Right cardiac atrium (tissue), 5 donors: Measurements from ENCODE around the gene SERPINF2. TPM values are rescaled to one million over a fixed set of nuclear protein-coding genes. Genes with fewer than 3 reads are reported as not detected.
A peak's percentile ranks its signal among the peaks of the same experiment; 100 is the strongest.
"Not testable (repeated sequence)": the region's sequence is repeated elsewhere in the genome, so short reads cannot be mapped to it uniquely, and the experiment has no call there.

Source experiments
- ATAC-seq, 2 donors: fragments of 200-7000 bp; cut with Tn5 transposase; one replicate each; pipeline versions ENCODE4 v1.8.0 to v1.9.1; 2020; ENCODE audit warnings: moderate library complexity in 2 of 2, mild to moderate bottlenecking in 1 of 2
- DNase-seq, 3 donors: peaks; one replicate each; pipeline ENCODE4 v3.0.0-alpha.2; 2020
- H3K27ac ChIP-seq: one replicate; pipeline ENCODE4 v1.5.1; 2013; ENCODE audit warnings: mild to moderate bottlenecking, low read length, control low read depth, moderate library complexity
- H3K27me3 ChIP-seq: one replicate; pipeline ENCODE4 v1.6.1; 2013; ENCODE audit not compliant: control insufficient read depth, insufficient read depth
- H3K4me1 ChIP-seq: one replicate; pipeline ENCODE4 v1.6.1; 2013; ENCODE audit warnings: low read length; ENCODE audit not compliant: control insufficient read depth, insufficient read depth
- H3K4me3 ChIP-seq: one replicate; pipeline ENCODE4 v1.5.1; 2013; ENCODE audit warnings: low read length, control low read depth
- H3K9me3 ChIP-seq: one replicate; pipeline ENCODE4 v1.6.1; 2013; ENCODE audit warnings: low read length; ENCODE audit not compliant: control insufficient read depth
- WGBS: extraction: QIAGEN DNeasy Blood & Tissue Kit; methylation state at CpG from one replicate; pipeline ENCODE4 v1.1.7; 2013; 5-methylcytosine and 5-hydroxymethylcytosine counted together
- intact Hi-C, 4 donors: fragments of 100-400 bp; cut with DNase I; formaldehyde crosslinking; loops; one replicate each; pipeline versions ENCODE4 v1.11.0 to v1.14.0; 2022 to 2023
- polyA plus RNA-seq: library from polyadenylated mRNA; stranded (reverse); fragments of 200-250 nt; gene quantifications from one replicate; pipeline ENCODE4 v1.2.3, GENCODE V29; 2013
- total RNA-seq, 4 donors: library from RNA; stranded (reverse); fragmentation: NEBNext Ultra II Directional; extraction: Animal tissue kit (Norgen Biotek cat#: 25700); gene quantifications; one replicate each; pipeline ENCODE4 v1.2.1, GENCODE V29; 2021
- donor health status: healthy with polysubstance abuse.
- donor health status: DM: no; HTN: yes; CAD: no.
- donor health status: DM: no; HTN: no; CAD: no.
- donor health status: DM: no; HTN: yes; CAD: no; lungs with severe emphysema.
- donor health status: DM: yes; HTN: yes; CAD: no.

Gene SERPINF2
- total and polyA plus RNA-seq, 5 donors: 0.45 to 2.1 (median 1.1) TPM

- intact Hi-C loops: loop anchor here in 1 of 4 donors (10.0 kb wide), 1 partner anchor 92 kb away; no protein-coding TSS in a partner anchor
- Histone ChIP-seq H3K27ac (peak overlapping the region; percentile 36), H3K4me3 (no peak overlapping the region), H3K4me1 (no peaks in the 10 kb centered on the region), H3K9me3 (no peaks in the 10 kb centered on the region), H3K27me3 (no peaks in the 10 kb centered on the region)
- DNase-seq (peak in 1 of 3 donors; percentile 22), ATAC-seq (no peak)
- 80% methylated on average over 23 of the region's 23 CpGs for WGBS
These were observed 50.1 kb downstream of the SERPINF2 start for GRCh38 chr17:1792495-1793446.

- intact Hi-C loops: loop anchor here in 1 of 4 donors (10.0 kb wide), 1 partner anchor 91 kb away; no protein-coding TSS in a partner anchor
- Histone ChIP-seq H3K9me3 (no peaks in the 10 kb centered on the region), H3K4me3 (no peak overlapping the region), H3K4me1 (no peaks in the 10 kb centered on the region), H3K27ac (peak overlapping the region; percentile 13), H3K27me3 (no peaks in the 10 kb centered on the region)
- WGBS: 49% methylated on average over 1 of the region's 1 CpG
- DNase-seq (no peak), ATAC-seq (no peak)
These were observed 50.8 kb downstream of the SERPINF2 start for GRCh38 chr17:1793447-1793806.

- WGBS: 6% methylated on average over 1 of the region's 1 CpG
- H3K4me1 ChIP-seq: peaks cover 5% of the 10 kb centered on the region
- H3K27ac ChIP-seq: no peak overlapping the region
- ATAC-seq (peak; percentile 71 to 76), DNase-seq (no peak)
- intact Hi-C loops: loop anchor here in 1 of 4 donors (10.0 kb wide), 1 partner anchor 88 kb away; no protein-coding TSS in a partner anchor
- no peak overlapping the region for H3K4me3 ChIP-seq
- H3K9me3 ChIP-seq: no peaks in the 10 kb centered on the region
- H3K27me3 ChIP-seq: no peaks in the 10 kb centered on the region
These were observed 54.1 kb downstream of the SERPINF2 start for GRCh38 chr17:1796800-1797199.

- no peaks in the 10 kb centered on the region for H3K27me3 ChIP-seq
- intact Hi-C loops: loop anchor here in 1 of 4 donors (10.0 kb wide), 1 partner anchor 87 kb away; no protein-coding TSS in a partner anchor
- peak; percentile 83 to 87 for ATAC-seq
- peak overlapping the region; percentile 83 for H3K27ac ChIP-seq
- 42% methylated on average over 3 of the region's 3 CpGs for WGBS
- H3K4me3 ChIP-seq: no peak overlapping the region
- DNase-seq: peak in 1 of 3 donors; percentile 70
- no peaks in the 10 kb centered on the region for H3K9me3 ChIP-seq
- peaks cover 5% of the 10 kb centered on the region for H3K4me1 ChIP-seq
These were observed 54.7 kb downstream of the SERPINF2 start for GRCh38 chr17:1797323-1797722.

- intact Hi-C loops: loop anchor here in 1 of 4 donors (10.0 kb wide), 1 partner anchor 87 kb away; no protein-coding TSS in a partner anchor
- H3K9me3 ChIP-seq, H3K4me1 ChIP-seq, H3K27me3 ChIP-seq, DNase-seq, ATAC-seq, H3K4me3 ChIP-seq, H3K27ac ChIP-seq: not testable (repeated sequence)
- WGBS: 94% methylated on average over 8 of the region's 8 CpGs
These were observed 55.2 kb downstream of the SERPINF2 start for GRCh38 chr17:1797846-1798245.

- intact Hi-C loops: no loop called here
- ATAC-seq (peak; percentile 73 to 80), DNase-seq (peak in 1 of 3 donors; percentile 67)
- no peaks in the 10 kb centered on the region for H3K27me3 ChIP-seq
- WGBS: 72% methylated on average over 7 of the region's 7 CpGs
- no peaks in the 10 kb centered on the region for H3K9me3 ChIP-seq
- H3K4me3 ChIP-seq: no peak overlapping the region
- peaks cover 5% of the 10 kb centered on the region for H3K4me1 ChIP-seq
- peak overlapping the region; percentile 91 for H3K27ac ChIP-seq
These were observed 57.6 kb downstream of the SERPINF2 start for GRCh38 chr17:1800240-1800639.

- Histone ChIP-seq H3K4me1 (peaks cover 5% of the 10 kb centered on the region), H3K27ac (peak overlapping the region; percentile 91), H3K9me3 (no peaks in the 10 kb centered on the region), H3K27me3 (no peaks in the 10 kb centered on the region), H3K4me3 (no peak overlapping the region)
- 75% methylated on average over 4 of the region's 4 CpGs for WGBS
- intact Hi-C loops: no loop called here
- no peak for DNase-seq
- no peak for ATAC-seq
These were observed 58.0 kb downstream of the SERPINF2 start for GRCh38 chr17:1800712-1801111.

- peaks cover 5% of the 10 kb centered on the region for H3K4me1 ChIP-seq
- no peaks in the 10 kb centered on the region for H3K27me3 ChIP-seq
- no peak for ATAC-seq
- H3K27ac ChIP-seq: no peak overlapping the region
- DNase-seq: no peak
- H3K9me3 ChIP-seq: no peaks in the 10 kb centered on the region
- 95% methylated on average over 1 of the region's 1 CpG for WGBS
- no peak overlapping the region for H3K4me3 ChIP-seq
- intact Hi-C loops: no loop called here
These were observed 59.8 kb downstream of the SERPINF2 start for GRCh38 chr17:1802429-1802828.

GRCh38 chr17:1803280-1803679 lies 60.6 kb downstream of the SERPINF2 start:
- Histone ChIP-seq H3K4me3 (no peak overlapping the region), H3K4me1 (peaks cover 5% of the 10 kb centered on the region), H3K27me3 (no peaks in the 10 kb centered on the region), H3K27ac (no peak overlapping the region), H3K9me3 (no peaks in the 10 kb centered on the region)
- WGBS: 97% methylated on average over 6 of the region's 6 CpGs
- DNase-seq (no peak), ATAC-seq (no peak)
- intact Hi-C loops: no loop called here
